SK-N-SH (cell line): Measurements from ENCODE around the gene SUPT20HL1. TPM values are rescaled to one million over a fixed set of nuclear protein-coding genes. Genes with fewer than 3 reads are reported as not detected.
A peak's percentile ranks its signal among the peaks of the same experiment; 100 is the strongest.

Experiments used
- CTCF ChIA-PET: fragments of 300-600, 350-600 bp; formaldehyde crosslinking; extraction: SDS; loops from one replicate; lab custom pipeline; 2021; lab: Yijun Ruan, JAX
- POLR2A ChIA-PET: fragments of 350-600 bp; sonication (Branson Sonifier 250); formaldehyde crosslinking; extraction: SDS; loops from one replicate; lab custom pipeline; 2020; ENCODE audit warnings: antibody characterized with exemption, inconsistent platforms; lab: Yijun Ruan, JAX
- DNase-seq: peaks from one replicate; pipeline ENCODE4 v3.0.0; 2012
- H2AFZ ChIP-seq: fragments of 200-600 bp; sonication (generic); 2 replicates; pipeline ENCODE4 v1.8.1; 2016; ENCODE audit warnings: antibody characterized with exemption, mild to moderate bottlenecking, low read depth
- H3F3A ChIP-seq: fragments of 200-600 bp; sonication (generic); replicated peaks from 2 replicates; pipeline ENCODE3; 2016; ENCODE audit warnings: antibody characterized with exemption, mild to moderate bottlenecking; ENCODE audit not compliant: insufficient read depth
- H3K27ac ChIP-seq, 2 experiments: fragments of 200-500 bp in 1 of 2; fragments of 200-600 bp in 1 of 2; sonication (Bioruptor generic) in 1 of 2; sonication (generic), shearing (Covaris generic) in 1 of 2; 2 replicates each; pipeline versions ENCODE4 v1.5.1 to v1.6.1; 2014 to 2016; ENCODE audit warnings: low read depth in 2 of 2, inconsistent platforms in 1 of 2, low read length in 1 of 2, mild to moderate bottlenecking in 1 of 2, mixed read lengths in 1 of 2
- H3K27me3 ChIP-seq: fragments of 200-600 bp; sonication (generic), shearing (Covaris generic); 2 replicates; pipeline ENCODE4 v1.6.1; 2016; ENCODE audit warnings: mixed run types; ENCODE audit not compliant: insufficient read depth
- H3K36me3 ChIP-seq, 2 experiments: fragments of 200-500 bp in 1 of 2; fragments of 200-600 bp in 1 of 2; sonication (Bioruptor generic) in 1 of 2; sonication (generic) in 1 of 2; replicated peaks in 1 of 2; 2 replicates each; pipeline versions ENCODE3 to v1.5.1; 2014 to 2016; ENCODE audit warnings: low read length in 1 of 2, mild to moderate bottlenecking in 1 of 2; ENCODE audit not compliant: insufficient read depth in 2 of 2, control insufficient read depth in 1 of 2
- H3K4me1 ChIP-seq, 2 experiments: fragments of 200-500 bp in 1 of 2; fragments of 200-600 bp in 1 of 2; sonication (Bioruptor generic) in 1 of 2; sonication (generic), shearing (Covaris generic) in 1 of 2; 2 replicates each; pipeline versions ENCODE4 v1.5.1 to v1.6.1; 2014 to 2016; ENCODE audit warnings: low read depth in 1 of 2, low read length in 1 of 2, mixed run types in 1 of 2; ENCODE audit not compliant: insufficient read depth in 2 of 2, control insufficient read depth in 1 of 2
- H3K4me2 ChIP-seq: fragments of 200-600 bp; sonication (generic), shearing (Covaris generic); 2 replicates; pipeline ENCODE4 v1.6.1; 2017; ENCODE audit warnings: mixed run types
- H3K4me3 ChIP-seq, 2 experiments: fragments of 200-500 bp in 1 of 2; fragments of 200-600 bp in 1 of 2; sonication (Bioruptor generic) in 1 of 2; sonication (generic), shearing (Covaris generic) in 1 of 2; 2 replicates each; pipeline versions ENCODE4 v1.5.1 to v1.8.1; 2014 to 2016; ENCODE audit warnings: low read depth in 2 of 2, inconsistent platforms in 1 of 2, low read length in 1 of 2, mild to moderate bottlenecking in 1 of 2, mixed read lengths in 1 of 2, moderate library complexity in 1 of 2
- H3K79me2 ChIP-seq: fragments of 200-600 bp; sonication (generic); 2 replicates; pipeline ENCODE4 v1.8.1; 2017; ENCODE audit warnings: mild to moderate bottlenecking; ENCODE audit not compliant: insufficient read depth
- H3K9ac ChIP-seq: fragments of 200-600 bp; sonication (generic); 2 replicates; pipeline ENCODE4 v1.6.1; 2017; ENCODE audit warnings: mixed run types
- H3K9me2 ChIP-seq: fragments of 200-600 bp; sonication (generic); 2 replicates; pipeline ENCODE4 v1.6.1; 2017; ENCODE audit warnings: mixed run types
- H3K9me3 ChIP-seq: fragments of 200-600 bp; sonication (generic); 2 replicates; pipeline ENCODE4 v1.6.1; 2017; ENCODE audit warnings: mixed run types, mild to moderate bottlenecking, moderate library complexity
- H4K20me1 ChIP-seq: fragments of 200-600 bp; sonication (generic); 2 replicates; pipeline ENCODE4 v1.6.1; 2017; ENCODE audit warnings: mild to moderate bottlenecking, mixed run types; ENCODE audit not compliant: insufficient read depth
- CHD2 ChIP-seq: fragments of 150-350 bp; IDR thresholded peaks from 2 replicates; pipeline ENCODE4 v1.6.1; 2018; ENCODE audit warnings: low read length; ENCODE audit not compliant: partially characterized antibody
- ELF1 ChIP-seq: IDR thresholded peaks from 2 replicates; pipeline ENCODE4 v1.4.0; 2012
- EP300 ChIP-seq, 2 experiments: IDR thresholded peaks; 2 replicates each; pipeline versions ENCODE4 v1.4.0 to v1.6.1; 2012; ENCODE audit warnings: borderline replicate concordance in 1 of 2, low read depth in 1 of 2, low read length in 1 of 2
- EZH2phosphoT487 ChIP-seq: fragments of 200-600 bp; sonication (generic); IDR thresholded peaks from 2 replicates; pipeline ENCODE4 v1.6.1; 2017; ENCODE audit warnings: low read depth, mixed run types, mild to moderate bottlenecking, antibody characterized with exemption, moderate library complexity, borderline replicate concordance
- FOSL2 ChIP-seq: IDR thresholded peaks from 2 replicates; pipeline ENCODE4 v1.4.0; 2012; ENCODE audit warnings: low read depth, mild to moderate bottlenecking, moderate library complexity, borderline replicate concordance
- GABPA ChIP-seq: IDR thresholded peaks from 2 replicates; pipeline ENCODE4 v1.4.0; 2012; ENCODE audit warnings: low read depth, mild to moderate bottlenecking
- NFIC ChIP-seq: IDR thresholded peaks from 2 replicates; pipeline ENCODE4 v1.4.0; 2012; ENCODE audit warnings: borderline replicate concordance
- POLR2AphosphoS5 ChIP-seq: IDR thresholded peaks from 2 replicates; pipeline ENCODE4 v1.6.1; 2012; ENCODE audit warnings: low read depth, low read length
- RAD21 ChIP-seq: IDR thresholded peaks from 2 replicates; pipeline ENCODE4 v1.6.1; 2012; ENCODE audit warnings: mild to moderate bottlenecking, low read length
- RFX5 ChIP-seq: IDR thresholded peaks from 2 replicates; pipeline ENCODE4 v1.6.1; 2012; ENCODE audit warnings: mild to moderate bottlenecking, improper control_type of control experiment, low read length
- RXRA ChIP-seq: IDR thresholded peaks from 2 replicates; pipeline ENCODE4 v1.4.0; 2012; ENCODE audit warnings: low read depth, mild to moderate bottlenecking, borderline replicate concordance
- SIN3A ChIP-seq: IDR thresholded peaks from 2 replicates; pipeline ENCODE4 v1.6.1; 2012; ENCODE audit warnings: low read depth, mild to moderate bottlenecking, low read length, moderate library complexity, borderline replicate concordance
- SMC3 ChIP-seq: IDR thresholded peaks from 2 replicates; pipeline ENCODE4 v1.6.1; 2012; ENCODE audit warnings: low read depth, low read length, improper control_type of control experiment
- TAF1 ChIP-seq: IDR thresholded peaks from 2 replicates; pipeline ENCODE4 v1.6.1; 2012; ENCODE audit warnings: low read depth, mild to moderate bottlenecking, low read length, moderate library complexity, borderline replicate concordance
- TCF12 ChIP-seq: IDR thresholded peaks from 2 replicates; pipeline ENCODE4 v1.4.0; 2012
- TEAD4 ChIP-seq: IDR thresholded peaks from 2 replicates; pipeline ENCODE4 v1.4.0; 2012; ENCODE audit warnings: mild to moderate bottlenecking, borderline replicate concordance; ENCODE audit not compliant: insufficient read depth
- YY1 ChIP-seq: IDR thresholded peaks from 2 replicates; pipeline ENCODE4 v1.4.0; 2012; ENCODE audit warnings: low read depth, mild to moderate bottlenecking
- WGBS: methylation state at CpG from one replicate; pipeline ENCODE4 v1.1.6; 2017; ENCODE audit warnings: low lambda C conversion rate; 5-methylcytosine and 5-hydroxymethylcytosine counted together
- polyA plus RNA-seq, 3 experiments: library from polyadenylated mRNA; depleted of rRNA; stranded (reverse); fragments of >200 nt; gene quantifications; 2 replicates each; pipeline ENCODE4 v1.2.3, GENCODE V29; 2012
- TF ChIP-seq, protein P1 (sequence below): IDR thresholded peaks from 2 replicates; pipeline ENCODE4 v1.4.0; 2012; ENCODE audit warnings: low read depth, borderline replicate concordance
- TF ChIP-seq, protein P2 (sequence below): IDR thresholded peaks from 2 replicates; pipeline ENCODE4; 2012
- TF ChIP-seq, protein P3 (sequence below): IDR thresholded peaks from 2 replicates; pipeline ENCODE4 v1.6.1; 2012; ENCODE audit warnings: mild to moderate bottlenecking, low read depth, low read length, moderate library complexity
- TF ChIP-seq, protein P4 (sequence below): fragments of 200-600 bp; sonication (generic); IDR thresholded peaks from 2 replicates; pipeline ENCODE4 v1.6.1; 2017; ENCODE audit warnings: antibody characterized with exemption, mild to moderate bottlenecking, moderate library complexity

The SUPT20HL1 gene
- polyA plus RNA-seq, 1 of the 3 experiments (the other 2 are of a cell fraction), result not detected

DNA sequence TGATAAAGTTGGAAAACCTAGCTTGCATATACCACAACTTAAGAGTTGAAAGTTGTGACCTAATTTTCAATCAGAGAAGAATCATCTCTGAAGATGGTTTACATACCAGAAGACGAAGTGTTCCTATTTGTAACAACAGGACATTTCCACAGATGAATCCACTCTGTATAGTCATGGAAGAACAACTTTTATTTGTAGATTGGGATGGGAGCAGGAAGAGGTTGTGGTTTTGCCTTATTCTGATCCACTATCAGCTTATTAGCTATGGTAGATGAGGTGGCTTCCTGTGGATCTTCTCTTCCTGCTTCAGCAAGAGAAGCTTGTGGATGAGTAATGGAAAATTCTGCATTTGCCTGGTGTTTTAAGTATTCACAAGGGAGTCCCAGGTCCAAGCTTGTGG is 18.6 kb upstream of the SUPT20HL1 start:
- Histone ChIP-seq H3K9me2 (no peaks in the 10 kb centered on the region), H3K4me1 (no peaks in the 10 kb centered on the region), H3K79me2 (no peaks in the 10 kb centered on the region), H3K36me3 (no peaks in the 10 kb centered on the region), H2AFZ (peak overlapping the region; percentile 26; the same call in 1 of the 2 replicates), H4K20me1 (no peaks in the 10 kb centered on the region), H3F3A (peaks cover 12% of the 10 kb centered on the region), H3K27me3 (no peaks in the 10 kb centered on the region; the same call in 1 of the 2 replicates), H3K4me3 (no peak overlapping the region), H3K9me3 (no peaks in the 10 kb centered on the region), H3K9ac (no peak overlapping the region), H3K4me2 (no peak overlapping the region), H3K27ac (peak overlapping the region in 1 of 2 experiments; percentile 64; a peak in 2 of 4 replicates)
- TF ChIP-seq RFX5 (no peak), POLR2AphosphoS5 (no peak), ELF1 (no peak), TAF1 (no peak), EP300 (IDR thresholded peaks at IDR 0.05; ENCODE audit: borderline replicate concordance in 1 of 2, low read depth in 1 of 2, low read length in 1 of 2) (peak in 1 of 2 experiments; percentile 22; a peak in 1 of 4 replicates), TCF12 (0 out of 2 replicates have a peak, but pooled peaks have one; percentile 30), SMC3 (no peak), FOSL2 (peak; percentile 13; the same call in 1 of the 2 replicates), GABPA (no peak)
- TF ChIP-seq, protein P1, sequence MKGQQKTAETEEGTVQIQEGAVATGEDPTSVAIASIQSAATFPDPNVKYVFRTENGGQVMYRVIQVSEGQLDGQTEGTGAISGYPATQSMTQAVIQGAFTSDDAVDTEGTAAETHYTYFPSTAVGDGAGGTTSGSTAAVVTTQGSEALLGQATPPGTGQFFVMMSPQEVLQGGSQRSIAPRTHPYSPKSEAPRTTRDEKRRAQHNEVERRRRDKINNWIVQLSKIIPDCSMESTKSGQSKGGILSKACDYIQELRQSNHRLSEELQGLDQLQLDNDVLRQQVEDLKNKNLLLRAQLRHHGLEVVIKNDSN, result no peak
- CTCF ChIA-PET, result no interaction called here
- POLR2A ChIA-PET, result no interaction called here
- 24% methylated on average over 1 of the region's 1 CpG for WGBS
- no peak for DNase-seq

DNA sequence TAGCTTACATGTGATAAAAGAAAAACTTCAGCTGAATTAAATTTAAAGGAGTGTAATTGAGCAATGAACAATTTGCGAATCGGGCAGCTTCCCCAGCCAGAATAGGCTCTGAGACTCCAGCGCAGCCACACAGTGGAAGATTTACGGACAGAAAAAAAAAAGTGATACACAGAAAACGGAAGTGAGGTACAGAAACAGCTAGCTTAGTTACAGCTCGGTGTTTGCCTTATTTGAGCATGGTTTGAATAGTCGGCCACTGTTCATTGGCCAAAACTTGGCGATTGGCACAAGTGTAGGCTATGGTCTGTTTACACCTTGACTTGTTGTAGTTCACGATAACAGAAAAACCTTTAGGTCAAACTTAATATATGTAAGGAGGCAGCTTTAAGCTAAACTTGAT is 16.7 kb upstream of the SUPT20HL1 start:
- Histone ChIP-seq H4K20me1 (no peaks in the 10 kb centered on the region), H3K36me3 (no peaks in the 10 kb centered on the region), H3K9me3 (no peaks in the 10 kb centered on the region), H3K9ac (no peak overlapping the region), H3K27ac (no peak overlapping the region), H3K4me3 (no peak overlapping the region), H2AFZ (no peak overlapping the region), H3K4me1 (no peaks in the 10 kb centered on the region), H3K27me3 (no peaks in the 10 kb centered on the region; the same call in 1 of the 2 replicates), H3K79me2 (no peaks in the 10 kb centered on the region), H3F3A (peaks cover 12% of the 10 kb centered on the region), H3K4me2 (no peak overlapping the region), H3K9me2 (no peaks in the 10 kb centered on the region)
- WGBS, result 42% methylated on average over 9 of the region's 9 CpGs
- ChIA-PET CTCF (no interaction called here), POLR2A (no interaction called here)
- DNase-seq, result no peak
- no peak for TF ChIP-seq SIN3A
- TF ChIP-seq YY1, result no peak
- TF ChIP-seq EZH2phosphoT487, result no peak
- no peak for TF ChIP-seq POLR2AphosphoS5
- TF ChIP-seq GABPA, result no peak
- TF ChIP-seq, protein P1, result no peak
- no peak for TF ChIP-seq RAD21
- no peak for TF ChIP-seq ELF1
- TF ChIP-seq CHD2, result no peak
- TF ChIP-seq, protein P2, sequence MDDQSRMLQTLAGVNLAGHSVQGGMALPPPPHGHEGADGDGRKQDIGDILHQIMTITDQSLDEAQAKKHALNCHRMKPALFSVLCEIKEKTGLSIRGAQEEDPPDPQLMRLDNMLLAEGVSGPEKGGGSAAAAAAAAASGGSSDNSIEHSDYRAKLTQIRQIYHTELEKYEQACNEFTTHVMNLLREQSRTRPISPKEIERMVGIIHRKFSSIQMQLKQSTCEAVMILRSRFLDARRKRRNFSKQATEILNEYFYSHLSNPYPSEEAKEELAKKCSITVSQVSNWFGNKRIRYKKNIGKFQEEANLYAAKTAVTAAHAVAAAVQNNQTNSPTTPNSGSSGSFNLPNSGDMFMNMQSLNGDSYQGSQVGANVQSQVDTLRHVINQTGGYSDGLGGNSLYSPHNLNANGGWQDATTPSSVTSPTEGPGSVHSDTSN, result no peak
- no peak for TF ChIP-seq NFIC
- TF ChIP-seq RXRA, result no peak
- TF ChIP-seq, protein P3, sequence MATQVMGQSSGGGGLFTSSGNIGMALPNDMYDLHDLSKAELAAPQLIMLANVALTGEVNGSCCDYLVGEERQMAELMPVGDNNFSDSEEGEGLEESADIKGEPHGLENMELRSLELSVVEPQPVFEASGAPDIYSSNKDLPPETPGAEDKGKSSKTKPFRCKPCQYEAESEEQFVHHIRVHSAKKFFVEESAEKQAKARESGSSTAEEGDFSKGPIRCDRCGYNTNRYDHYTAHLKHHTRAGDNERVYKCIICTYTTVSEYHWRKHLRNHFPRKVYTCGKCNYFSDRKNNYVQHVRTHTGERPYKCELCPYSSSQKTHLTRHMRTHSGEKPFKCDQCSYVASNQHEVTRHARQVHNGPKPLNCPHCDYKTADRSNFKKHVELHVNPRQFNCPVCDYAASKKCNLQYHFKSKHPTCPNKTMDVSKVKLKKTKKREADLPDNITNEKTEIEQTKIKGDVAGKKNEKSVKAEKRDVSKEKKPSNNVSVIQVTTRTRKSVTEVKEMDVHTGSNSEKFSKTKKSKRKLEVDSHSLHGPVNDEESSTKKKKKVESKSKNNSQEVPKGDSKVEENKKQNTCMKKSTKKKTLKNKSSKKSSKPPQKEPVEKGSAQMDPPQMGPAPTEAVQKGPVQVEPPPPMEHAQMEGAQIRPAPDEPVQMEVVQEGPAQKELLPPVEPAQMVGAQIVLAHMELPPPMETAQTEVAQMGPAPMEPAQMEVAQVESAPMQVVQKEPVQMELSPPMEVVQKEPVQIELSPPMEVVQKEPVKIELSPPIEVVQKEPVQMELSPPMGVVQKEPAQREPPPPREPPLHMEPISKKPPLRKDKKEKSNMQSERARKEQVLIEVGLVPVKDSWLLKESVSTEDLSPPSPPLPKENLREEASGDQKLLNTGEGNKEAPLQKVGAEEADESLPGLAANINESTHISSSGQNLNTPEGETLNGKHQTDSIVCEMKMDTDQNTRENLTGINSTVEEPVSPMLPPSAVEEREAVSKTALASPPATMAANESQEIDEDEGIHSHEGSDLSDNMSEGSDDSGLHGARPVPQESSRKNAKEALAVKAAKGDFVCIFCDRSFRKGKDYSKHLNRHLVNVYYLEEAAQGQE, result no peak
- TF ChIP-seq TEAD4, result no peak
- TF ChIP-seq, protein P4, sequence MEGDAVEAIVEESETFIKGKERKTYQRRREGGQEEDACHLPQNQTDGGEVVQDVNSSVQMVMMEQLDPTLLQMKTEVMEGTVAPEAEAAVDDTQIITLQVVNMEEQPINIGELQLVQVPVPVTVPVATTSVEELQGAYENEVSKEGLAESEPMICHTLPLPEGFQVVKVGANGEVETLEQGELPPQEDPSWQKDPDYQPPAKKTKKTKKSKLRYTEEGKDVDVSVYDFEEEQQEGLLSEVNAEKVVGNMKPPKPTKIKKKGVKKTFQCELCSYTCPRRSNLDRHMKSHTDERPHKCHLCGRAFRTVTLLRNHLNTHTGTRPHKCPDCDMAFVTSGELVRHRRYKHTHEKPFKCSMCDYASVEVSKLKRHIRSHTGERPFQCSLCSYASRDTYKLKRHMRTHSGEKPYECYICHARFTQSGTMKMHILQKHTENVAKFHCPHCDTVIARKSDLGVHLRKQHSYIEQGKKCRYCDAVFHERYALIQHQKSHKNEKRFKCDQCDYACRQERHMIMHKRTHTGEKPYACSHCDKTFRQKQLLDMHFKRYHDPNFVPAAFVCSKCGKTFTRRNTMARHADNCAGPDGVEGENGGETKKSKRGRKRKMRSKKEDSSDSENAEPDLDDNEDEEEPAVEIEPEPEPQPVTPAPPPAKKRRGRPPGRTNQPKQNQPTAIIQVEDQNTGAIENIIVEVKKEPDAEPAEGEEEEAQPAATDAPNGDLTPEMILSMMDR, result no peak
